A549 (cell line): ENCODE results near the gene BOC.

Experiments used
- CBX2 ChIP-seq: fragments of 200-600 bp; sonication (generic); IDR thresholded peaks from 2 replicates; pipeline ENCODE4 v1.6.1; 2016; ENCODE audit warnings: low read depth, mild to moderate bottlenecking, borderline replicate concordance
- CHD2 ChIP-seq: fragments of 150-350 bp; IDR thresholded peaks from 2 replicates; pipeline ENCODE4 v1.6.1; 2014; ENCODE audit warnings: low read length; ENCODE audit not compliant: partially characterized antibody
- JUN ChIP-seq, 2 experiments: fragments of >200 bp; sonication (Bioruptor Twin); formaldehyde crosslinking; IDR thresholded peaks; 2 replicates in 1 of 2; 3 replicates in 1 of 2; pipeline ENCODE4 v1.6.1; 2016 to 2017
- JUNB ChIP-seq: fragments of >200 bp; sonication (Bioruptor Twin); formaldehyde crosslinking; IDR thresholded peaks from 2 replicates; pipeline ENCODE4 v1.6.1; 2016
- MAZ ChIP-seq: fragments of 150-350 bp; IDR thresholded peaks from 2 replicates; pipeline ENCODE4 v1.6.1; 2014; ENCODE audit warnings: antibody characterized with exemption, low read depth, low read length, borderline replicate concordance
- POLR2A ChIP-seq: IDR thresholded peaks from 2 replicates; pipeline ENCODE4 v1.6.1; 2012; ENCODE audit warnings: mild to moderate bottlenecking, low read length
- RAD21 ChIP-seq, 2 experiments: fragments of >200 bp in 1 of 2; sonication (Bioruptor Twin) in 1 of 2; formaldehyde crosslinking in 1 of 2; IDR thresholded peaks in 1 of 2; conservative IDR thresholded peaks in 1 of 2; 2 replicates in 1 of 2; 3 replicates in 1 of 2; pipeline ENCODE4 v1.6.1; 2012 to 2018; ENCODE audit warnings: inconsistent platforms in 1 of 2
- RNF2 ChIP-seq: fragments of 200-600 bp; sonication (generic); IDR thresholded peaks from 2 replicates; pipeline ENCODE4 v1.6.1; 2016; ENCODE audit warnings: low read depth, mild to moderate bottlenecking, antibody characterized with exemption, moderate library complexity, borderline replicate concordance
- SMC3 ChIP-seq: fragments of >200 bp; sonication (Bioruptor Twin); formaldehyde crosslinking; IDR thresholded peaks from 3 replicates; pipeline ENCODE4 v1.6.1; 2018; ENCODE audit warnings: inconsistent platforms
- SREBF2 ChIP-seq: fragments of 450-650 bp; IDR thresholded peaks from 2 replicates; pipeline ENCODE4 v1.6.1; 2014; ENCODE audit warnings: mild to moderate bottlenecking, moderate library complexity
- TF ChIP-seq, protein P1 (sequence below): fragments of >200 bp; sonication (Bioruptor Twin); formaldehyde crosslinking; IDR thresholded peaks from 3 replicates; pipeline ENCODE4 v1.5.1; 2016
- TF ChIP-seq, protein P2 (sequence below): IDR thresholded peaks from 2 replicates; pipeline ENCODE4 v1.6.1; 2012
- TF ChIP-seq, protein P3 (sequence below): IDR thresholded peaks from 2 replicates; pipeline ENCODE4 v1.6.1; 2012
- TF ChIP-seq, protein P4 (sequence below): fragments of 450-650 bp; IDR thresholded peaks from 2 replicates; pipeline ENCODE4 v1.6.1; 2014; ENCODE audit warnings: antibody characterized with exemption

DNA sequence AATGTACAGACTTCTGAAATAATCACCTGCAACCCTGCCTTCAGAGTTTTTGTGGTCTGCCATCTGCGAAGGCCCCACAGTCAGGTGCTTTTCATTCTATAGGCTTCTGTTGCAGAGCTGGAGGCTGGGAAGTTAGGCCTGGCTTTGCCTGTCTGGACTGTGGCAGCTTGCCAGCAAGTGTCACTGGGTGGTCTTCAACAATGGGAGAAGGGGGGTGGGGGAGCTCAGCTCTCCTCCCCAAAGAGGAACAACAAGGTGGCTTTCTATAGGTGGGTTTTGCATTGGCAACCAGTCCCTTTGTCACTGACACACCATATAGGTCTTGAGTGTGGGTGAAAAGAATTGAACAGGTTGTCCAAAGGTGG, 7.3 kb downstream of the BOC start:
- TF ChIP-seq CBX2: no peak
- TF ChIP-seq, protein P1, sequence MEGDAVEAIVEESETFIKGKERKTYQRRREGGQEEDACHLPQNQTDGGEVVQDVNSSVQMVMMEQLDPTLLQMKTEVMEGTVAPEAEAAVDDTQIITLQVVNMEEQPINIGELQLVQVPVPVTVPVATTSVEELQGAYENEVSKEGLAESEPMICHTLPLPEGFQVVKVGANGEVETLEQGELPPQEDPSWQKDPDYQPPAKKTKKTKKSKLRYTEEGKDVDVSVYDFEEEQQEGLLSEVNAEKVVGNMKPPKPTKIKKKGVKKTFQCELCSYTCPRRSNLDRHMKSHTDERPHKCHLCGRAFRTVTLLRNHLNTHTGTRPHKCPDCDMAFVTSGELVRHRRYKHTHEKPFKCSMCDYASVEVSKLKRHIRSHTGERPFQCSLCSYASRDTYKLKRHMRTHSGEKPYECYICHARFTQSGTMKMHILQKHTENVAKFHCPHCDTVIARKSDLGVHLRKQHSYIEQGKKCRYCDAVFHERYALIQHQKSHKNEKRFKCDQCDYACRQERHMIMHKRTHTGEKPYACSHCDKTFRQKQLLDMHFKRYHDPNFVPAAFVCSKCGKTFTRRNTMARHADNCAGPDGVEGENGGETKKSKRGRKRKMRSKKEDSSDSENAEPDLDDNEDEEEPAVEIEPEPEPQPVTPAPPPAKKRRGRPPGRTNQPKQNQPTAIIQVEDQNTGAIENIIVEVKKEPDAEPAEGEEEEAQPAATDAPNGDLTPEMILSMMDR: no peak
- no peak for TF ChIP-seq RAD21 (conservative IDR thresholded peaks at IDR 0.05 in 1 of 2, IDR thresholded peaks at IDR 0.05 in 1 of 2)
- TF ChIP-seq SREBF2: no peak
- no peak for TF ChIP-seq CHD2
- TF ChIP-seq, protein P2, sequence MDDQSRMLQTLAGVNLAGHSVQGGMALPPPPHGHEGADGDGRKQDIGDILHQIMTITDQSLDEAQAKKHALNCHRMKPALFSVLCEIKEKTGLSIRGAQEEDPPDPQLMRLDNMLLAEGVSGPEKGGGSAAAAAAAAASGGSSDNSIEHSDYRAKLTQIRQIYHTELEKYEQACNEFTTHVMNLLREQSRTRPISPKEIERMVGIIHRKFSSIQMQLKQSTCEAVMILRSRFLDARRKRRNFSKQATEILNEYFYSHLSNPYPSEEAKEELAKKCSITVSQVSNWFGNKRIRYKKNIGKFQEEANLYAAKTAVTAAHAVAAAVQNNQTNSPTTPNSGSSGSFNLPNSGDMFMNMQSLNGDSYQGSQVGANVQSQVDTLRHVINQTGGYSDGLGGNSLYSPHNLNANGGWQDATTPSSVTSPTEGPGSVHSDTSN: no peak
- no peak for TF ChIP-seq JUN (IDR thresholded peaks at IDR 0.05)
- no peak for TF ChIP-seq JUNB
- TF ChIP-seq, protein P3, sequence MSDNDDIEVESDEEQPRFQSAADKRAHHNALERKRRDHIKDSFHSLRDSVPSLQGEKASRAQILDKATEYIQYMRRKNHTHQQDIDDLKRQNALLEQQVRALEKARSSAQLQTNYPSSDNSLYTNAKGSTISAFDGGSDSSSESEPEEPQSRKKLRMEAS: no peak
- TF ChIP-seq POLR2A: no peak
- TF ChIP-seq MAZ: no peak
- TF ChIP-seq, protein P4, sequence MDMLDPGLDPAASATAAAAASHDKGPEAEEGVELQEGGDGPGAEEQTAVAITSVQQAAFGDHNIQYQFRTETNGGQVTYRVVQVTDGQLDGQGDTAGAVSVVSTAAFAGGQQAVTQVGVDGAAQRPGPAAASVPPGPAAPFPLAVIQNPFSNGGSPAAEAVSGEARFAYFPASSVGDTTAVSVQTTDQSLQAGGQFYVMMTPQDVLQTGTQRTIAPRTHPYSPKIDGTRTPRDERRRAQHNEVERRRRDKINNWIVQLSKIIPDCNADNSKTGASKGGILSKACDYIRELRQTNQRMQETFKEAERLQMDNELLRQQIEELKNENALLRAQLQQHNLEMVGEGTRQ: no peak
- TF ChIP-seq RNF2: no peak
- no peak for TF ChIP-seq SMC3
